Measurements from ENCODE around the gene NBR1.
"Not testable (repeated sequence)": the region's sequence is repeated elsewhere in the genome, so short reads cannot be mapped to it uniquely, and the experiment has no call there.

NBR1 gene

DNA sequence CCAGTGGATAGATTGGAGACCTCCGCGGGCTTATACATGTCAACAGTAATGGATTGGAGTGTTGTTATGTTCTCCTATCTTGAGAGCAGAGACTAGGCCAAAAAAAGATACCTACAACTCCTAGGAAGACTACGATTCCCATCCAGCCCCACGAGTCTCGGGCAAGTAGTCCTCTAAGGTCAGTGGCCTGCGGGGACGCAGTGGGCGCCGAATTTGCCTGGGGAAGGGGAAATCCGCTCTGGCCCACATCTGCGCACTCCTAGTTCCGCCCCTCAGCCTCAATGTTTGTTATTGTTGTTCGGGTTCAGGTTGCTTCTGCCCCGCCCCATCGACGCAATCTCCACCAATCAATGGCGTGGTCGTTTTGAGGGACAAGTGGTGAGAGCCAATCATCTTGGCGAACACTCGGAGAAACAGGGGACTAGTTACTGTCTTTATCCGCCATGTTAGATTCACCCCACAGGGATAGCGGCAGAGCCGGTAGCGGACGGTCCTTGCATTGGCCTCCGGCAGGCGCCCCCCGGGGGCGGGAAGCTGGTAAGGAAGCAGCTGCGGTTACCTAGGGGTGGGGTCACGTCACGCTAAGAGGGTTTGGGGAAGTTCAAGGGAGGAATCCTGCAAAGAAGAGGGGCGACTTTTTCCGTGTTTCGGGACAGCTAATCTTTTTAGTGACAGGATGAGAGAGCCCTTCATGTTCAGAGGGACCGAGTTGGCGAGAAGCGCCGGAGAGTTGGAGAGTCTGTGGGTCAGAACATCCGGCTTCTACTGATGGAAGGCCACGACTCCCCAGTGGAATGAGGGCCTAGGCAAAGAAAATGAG lies at the start of gene NBR1:
NBR1 (plus strand) TSS at position 449 of the 820 bp plus-strand sequence. CDS start 4,586 bp downstream, outside the sequence.
- Histone ChIP-seq H3K27me3 (ENCODE audit: control insufficient read depth, insufficient read depth, low read length) (no peaks in the 10 kb centered on the region), H3K4me3 (ENCODE audit: low read depth, low read length) (peak within 1 kb of the TSS; percentile 84)

DNA sequence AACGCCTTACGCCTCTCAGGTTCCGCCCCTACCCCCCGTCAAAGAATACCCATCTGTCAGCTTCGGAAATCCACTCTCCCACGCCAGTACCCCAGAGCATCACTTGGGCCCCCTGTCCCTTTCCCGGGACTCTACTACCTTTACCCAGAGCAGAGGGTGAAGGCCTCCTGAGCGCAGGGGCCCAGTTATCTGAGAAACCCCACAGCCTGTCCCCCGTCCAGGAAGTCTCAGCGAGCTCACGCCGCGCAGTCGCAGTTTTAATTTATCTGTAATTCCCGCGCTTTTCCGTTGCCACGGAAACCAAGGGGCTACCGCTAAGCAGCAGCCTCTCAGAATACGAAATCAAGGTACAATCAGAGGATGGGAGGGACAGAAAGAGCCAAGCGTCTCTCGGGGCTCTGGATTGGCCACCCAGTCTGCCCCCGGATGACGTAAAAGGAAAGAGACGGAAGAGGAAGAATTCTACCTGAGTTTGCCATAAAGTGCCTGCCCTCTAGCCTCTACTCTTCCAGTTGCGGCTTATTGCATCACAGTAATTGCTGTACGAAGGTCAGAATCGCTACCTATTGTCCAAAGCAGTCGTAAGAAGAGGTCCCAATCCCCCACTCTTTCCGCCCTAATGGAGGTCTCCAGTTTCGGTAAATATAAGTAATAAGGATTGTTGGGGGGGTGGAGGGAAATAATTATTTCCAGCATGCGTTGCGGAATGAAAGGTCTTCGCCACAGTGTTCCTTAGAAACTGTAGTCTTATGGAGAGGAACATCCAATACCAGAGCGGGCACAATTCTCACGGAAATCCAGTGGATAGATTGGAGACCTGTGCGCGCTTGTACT lies 45.7 kb upstream of the NBR1 start, which contains the start of gene BRCA1:
BRCA1 (minus strand) TSS at position 232 of the 834 bp plus-strand sequence. CDS start 1,268 bp downstream, outside the sequence.
- H3K4me3 ChIP-seq (ENCODE audit: low read depth, low read length) = peak within 1 kb of the TSS; percentile 81
- no peaks in the 10 kb centered on the region for H3K9me3 ChIP-seq (ENCODE audit: control insufficient read depth, insufficient read depth, low read length)
- peaks cover 11% of the 10 kb centered on the region for H3K36me3 ChIP-seq (ENCODE audit: control insufficient read depth, insufficient read depth, low read length)
- H3K27me3 ChIP-seq (ENCODE audit: control insufficient read depth, insufficient read depth, low read length) = no peaks in the 10 kb centered on the region
- H3K4me1 ChIP-seq (ENCODE audit: control insufficient read depth, insufficient read depth, low read length) = no peaks in the 10 kb centered on the region; the same call in 1 of the 2 replicates
- peak within 1 kb of the TSS; percentile 74 for H3K9ac ChIP-seq (ENCODE audit: low read depth, low read length)
- peak within 1 kb of the TSS; percentile 87 for H3K27ac ChIP-seq (ENCODE audit: low read depth, low read length)

More for the DNA sequence above, at the start of gene NBR1:
- H3K27ac ChIP-seq (ENCODE audit: low read depth, low read length) = peak within 1 kb of the TSS; percentile 96
- H3K9me3 ChIP-seq (ENCODE audit: control insufficient read depth, insufficient read depth, low read length) = no peaks in the 10 kb centered on the region
- H3K4me1 ChIP-seq (ENCODE audit: control insufficient read depth, insufficient read depth, low read length) = peaks cover 6% of the 10 kb centered on the region; the same call in 1 of the 2 replicates
- peaks cover 5% of the 10 kb centered on the region for H3K36me3 ChIP-seq (ENCODE audit: control insufficient read depth, insufficient read depth, low read length)
- peak within 1 kb of the TSS; percentile 76 for H3K9ac ChIP-seq (ENCODE audit: low read depth, low read length)

- H3K9me3 ChIP-seq (ENCODE audit: control insufficient read depth, insufficient read depth, low read length) = no peaks in the 10 kb centered on the region
- H3K4me1 ChIP-seq (ENCODE audit: control insufficient read depth, insufficient read depth, low read length) = no peaks in the 10 kb centered on the region; the same call in 1 of the 2 replicates
- H3K27me3 ChIP-seq (ENCODE audit: control insufficient read depth, insufficient read depth, low read length) = no peaks in the 10 kb centered on the region
- H3K9ac ChIP-seq (ENCODE audit: low read depth, low read length) = peak overlapping the region; percentile 74
- peak overlapping the region; percentile 81 for H3K4me3 ChIP-seq (ENCODE audit: low read depth, low read length)
- peak overlapping the region; percentile 63 for H3K27ac ChIP-seq (ENCODE audit: low read depth, low read length)
- peaks cover 11% of the 10 kb centered on the region for H3K36me3 ChIP-seq (ENCODE audit: control insufficient read depth, insufficient read depth, low read length)
These were observed 44.8 kb upstream of the NBR1 start for GRCh38 chr17:43125967-43126910.

GRCh38 chr17:43126911-43127290 lies 44.1 kb upstream of the NBR1 start:
- Histone ChIP-seq H3K27ac (ENCODE audit: low read depth, low read length) (no peak overlapping the region), H3K27me3 (ENCODE audit: control insufficient read depth, insufficient read depth, low read length) (no peaks in the 10 kb centered on the region), H3K9ac (ENCODE audit: low read depth, low read length) (no peak overlapping the region), H3K4me1 (ENCODE audit: control insufficient read depth, insufficient read depth, low read length) (no peaks in the 10 kb centered on the region; the same call in 1 of the 2 replicates), H3K4me3 (ENCODE audit: low read depth, low read length) (no peak overlapping the region), H3K9me3 (ENCODE audit: control insufficient read depth, insufficient read depth, low read length) (no peaks in the 10 kb centered on the region), H3K36me3 (ENCODE audit: control insufficient read depth, insufficient read depth, low read length) (peaks cover 9% of the 10 kb centered on the region)

GRCh38 chr17:43127333-43127876 lies 43.6 kb upstream of the NBR1 start:
- H3K27me3 ChIP-seq (ENCODE audit: control insufficient read depth, insufficient read depth, low read length); H3K36me3 ChIP-seq (ENCODE audit: control insufficient read depth, insufficient read depth, low read length); H3K4me3 ChIP-seq (ENCODE audit: low read depth, low read length); H3K4me1 ChIP-seq (ENCODE audit: control insufficient read depth, insufficient read depth, low read length); H3K27ac ChIP-seq (ENCODE audit: low read depth, low read length); H3K9ac ChIP-seq (ENCODE audit: low read depth, low read length); H3K9me3 ChIP-seq (ENCODE audit: control insufficient read depth, insufficient read depth, low read length): not testable (repeated sequence)

GRCh38 chr17:43129671-43130010 lies 41.4 kb upstream of the NBR1 start:
- Histone ChIP-seq H3K9ac (ENCODE audit: low read depth, low read length) (no peak overlapping the region), H3K4me3 (ENCODE audit: low read depth, low read length) (no peak overlapping the region), H3K27ac (ENCODE audit: low read depth, low read length) (no peak overlapping the region), H3K4me1 (ENCODE audit: control insufficient read depth, insufficient read depth, low read length) (no peaks in the 10 kb centered on the region), H3K27me3 (ENCODE audit: control insufficient read depth, insufficient read depth, low read length) (no peaks in the 10 kb centered on the region), H3K9me3 (ENCODE audit: control insufficient read depth, insufficient read depth, low read length) (no peaks in the 10 kb centered on the region), H3K36me3 (ENCODE audit: control insufficient read depth, insufficient read depth, low read length) (peaks cover 23% of the 10 kb centered on the region)

DNA sequence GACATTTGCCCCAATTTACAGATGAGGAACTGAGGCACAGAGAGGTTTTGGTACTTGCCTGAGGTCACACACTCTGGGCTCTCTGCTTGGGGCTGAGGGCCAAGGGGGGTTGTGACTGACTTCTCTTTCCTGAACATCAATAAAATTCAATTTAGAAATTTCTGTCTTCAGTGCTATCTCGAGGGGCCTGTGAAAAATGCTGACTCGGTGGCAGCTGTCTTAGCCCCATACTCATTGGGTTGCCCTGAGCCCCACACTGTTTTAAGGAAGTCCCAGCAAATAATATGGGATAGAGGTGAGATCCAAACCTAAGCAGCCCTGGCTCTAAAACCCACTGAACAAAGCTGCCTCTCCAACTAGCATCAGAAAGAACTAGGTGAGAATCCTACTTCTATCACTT lies 38.9 kb upstream of the NBR1 start:
- no peaks in the 10 kb centered on the region for H3K4me1 ChIP-seq (ENCODE audit: control insufficient read depth, insufficient read depth, low read length)
- no peak overlapping the region for H3K4me3 ChIP-seq (ENCODE audit: low read depth, low read length)
- H3K36me3 ChIP-seq (ENCODE audit: control insufficient read depth, insufficient read depth, low read length) = peaks cover 31% of the 10 kb centered on the region
- H3K9me3 ChIP-seq (ENCODE audit: control insufficient read depth, insufficient read depth, low read length) = peaks cover 3% of the 10 kb centered on the region; the same call in 1 of the 2 replicates
- no peak overlapping the region for H3K27ac ChIP-seq (ENCODE audit: low read depth, low read length)
- no peak overlapping the region for H3K9ac ChIP-seq (ENCODE audit: low read depth, low read length)
- no peaks in the 10 kb centered on the region for H3K27me3 ChIP-seq (ENCODE audit: control insufficient read depth, insufficient read depth, low read length)

DNA sequence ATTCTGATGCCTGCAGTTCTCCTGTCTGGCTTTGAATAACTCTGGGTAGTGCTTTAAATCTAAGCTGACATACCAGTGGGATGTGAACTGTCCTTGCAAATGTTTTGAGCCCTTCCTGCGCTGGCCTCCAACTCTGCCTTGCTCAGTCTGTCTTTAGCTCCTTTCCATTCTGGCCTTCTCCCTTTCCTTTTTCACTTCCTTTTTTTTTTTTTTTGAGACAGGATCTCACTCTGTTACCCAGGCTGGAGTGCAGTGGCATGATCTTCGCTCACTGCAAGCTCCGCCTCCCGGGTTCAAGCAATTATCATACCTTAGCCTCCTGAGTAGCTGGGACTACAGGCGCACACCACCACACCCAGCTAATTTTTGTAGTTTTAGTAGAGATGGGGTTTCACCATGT lies 37.6 kb upstream of the NBR1 start:
- peaks cover 26% of the 10 kb centered on the region for H3K36me3 ChIP-seq (ENCODE audit: control insufficient read depth, insufficient read depth, low read length)
- H3K27ac ChIP-seq (ENCODE audit: low read depth, low read length); H3K4me3 ChIP-seq (ENCODE audit: low read depth, low read length); H3K27me3 ChIP-seq (ENCODE audit: control insufficient read depth, insufficient read depth, low read length); H3K4me1 ChIP-seq (ENCODE audit: control insufficient read depth, insufficient read depth, low read length); H3K9me3 ChIP-seq (ENCODE audit: control insufficient read depth, insufficient read depth, low read length); H3K9ac ChIP-seq (ENCODE audit: low read depth, low read length): not testable (repeated sequence)

DNA sequence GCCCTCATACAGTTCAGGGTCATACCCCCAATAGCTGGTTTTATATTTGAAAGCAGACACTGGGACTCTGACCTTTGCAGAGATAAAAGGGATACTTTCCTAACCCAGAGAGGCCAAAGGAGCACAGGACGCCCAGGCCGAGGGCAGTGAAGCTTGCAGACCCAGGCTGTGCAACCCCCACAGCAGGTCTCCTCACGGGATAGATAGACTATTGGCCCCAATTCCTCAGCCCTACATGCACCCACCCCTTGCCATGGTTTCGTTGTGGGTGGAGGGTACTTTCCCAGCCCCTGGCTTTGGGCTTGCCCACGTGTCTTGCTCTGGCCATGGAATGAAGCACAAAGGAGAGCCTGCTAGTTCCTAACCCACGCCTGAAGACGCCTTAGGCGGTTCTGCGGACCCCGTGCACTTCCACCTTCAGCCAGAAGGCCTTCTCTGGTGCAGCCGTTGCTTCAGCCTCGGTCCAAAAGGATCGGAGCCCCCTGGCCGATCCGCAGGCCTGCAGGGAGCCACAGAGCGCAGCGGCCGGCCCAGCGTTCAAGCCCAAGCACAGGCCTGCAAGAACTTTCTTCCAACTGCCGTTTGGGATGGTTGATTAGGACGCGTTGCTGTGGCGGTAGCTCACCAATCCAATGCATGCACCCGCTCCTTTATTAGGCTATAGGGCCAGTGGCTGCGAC lies 36.1 kb upstream of the NBR1 start:
- Histone ChIP-seq H3K9me3 (ENCODE audit: control insufficient read depth, insufficient read depth, low read length) (peaks cover 3% of the 10 kb centered on the region; the same call in 1 of the 2 replicates), H3K4me1 (ENCODE audit: control insufficient read depth, insufficient read depth, low read length) (no peaks in the 10 kb centered on the region), H3K36me3 (ENCODE audit: control insufficient read depth, insufficient read depth, low read length) (peaks cover 24% of the 10 kb centered on the region), H3K9ac (ENCODE audit: low read depth, low read length) (no peak overlapping the region), H3K4me3 (ENCODE audit: low read depth, low read length) (no peak overlapping the region), H3K27me3 (ENCODE audit: control insufficient read depth, insufficient read depth, low read length) (no peaks in the 10 kb centered on the region), H3K27ac (ENCODE audit: low read depth, low read length) (no peak overlapping the region)

GRCh38 chr17:43135454-43135819 lies 35.6 kb upstream of the NBR1 start:
- H3K9ac ChIP-seq (ENCODE audit: low read depth, low read length) = no peak overlapping the region
- peaks cover 24% of the 10 kb centered on the region for H3K36me3 ChIP-seq (ENCODE audit: control insufficient read depth, insufficient read depth, low read length)
- H3K4me3 ChIP-seq (ENCODE audit: low read depth, low read length) = no peak overlapping the region
- H3K27me3 ChIP-seq (ENCODE audit: control insufficient read depth, insufficient read depth, low read length) = no peaks in the 10 kb centered on the region
- H3K27ac ChIP-seq (ENCODE audit: low read depth, low read length) = no peak overlapping the region
- no peaks in the 10 kb centered on the region for H3K4me1 ChIP-seq (ENCODE audit: control insufficient read depth, insufficient read depth, low read length)
- H3K9me3 ChIP-seq (ENCODE audit: control insufficient read depth, insufficient read depth, low read length) = peaks cover 3% of the 10 kb centered on the region; the same call in 1 of the 2 replicates
